ENCODE results near the gene EXOC6B.

Gene EXOC6B

DNA sequence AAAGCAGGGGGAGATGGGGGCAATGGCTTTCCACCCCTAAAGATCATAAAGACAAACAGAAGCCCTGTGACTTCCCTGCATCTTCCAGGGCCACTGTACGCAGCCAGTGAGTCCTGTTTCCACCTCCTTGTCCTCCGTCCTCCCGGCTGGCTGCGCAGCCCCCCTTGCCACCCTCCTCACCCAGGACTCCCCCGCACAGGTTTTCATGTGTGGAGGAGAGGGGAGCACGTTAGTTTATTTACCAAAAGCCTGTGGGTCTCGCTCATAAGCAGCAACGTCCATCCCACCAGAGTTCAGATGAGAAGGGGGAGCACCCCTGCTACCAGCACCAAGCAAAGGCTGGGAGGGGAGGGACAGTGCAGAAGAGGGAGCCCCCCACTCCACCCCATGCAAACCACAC lies 689.9 kb downstream of the EXOC6B start:
- no peaks in the 10 kb centered on the region for H3K9me2 ChIP-seq (replicated peaks; ENCODE audit: low read depth, low read length)
- no peaks in the 10 kb centered on the region for H3K27me3 ChIP-seq (ENCODE audit: insufficient read depth, low read length, poor library complexity, severe bottlenecking)
- H3F3A ChIP-seq (ENCODE audit: low read depth), result no peaks in the 10 kb centered on the region
- H3K4me1 ChIP-seq (ENCODE audit: insufficient read depth, low read length, poor library complexity, severe bottlenecking), result no peaks in the 10 kb centered on the region
- H3K9me3 ChIP-seq (ENCODE audit: insufficient read depth, low read depth, low read length), result no peaks in the 10 kb centered on the region
- no peaks in the 10 kb centered on the region for H4K20me1 ChIP-seq (ENCODE audit: insufficient read depth, low read length, poor library complexity, severe bottlenecking)
- no peak overlapping the region for H3K9ac ChIP-seq (ENCODE audit: low read depth, low read length, poor library complexity, severe bottlenecking)
- no peaks in the 10 kb centered on the region for H3K36me3 ChIP-seq (ENCODE audit: insufficient read depth, low read length)
- H3K4me3 ChIP-seq (ENCODE audit: low read length, poor library complexity, severe bottlenecking), result no peak overlapping the region
- H3K79me2 ChIP-seq (ENCODE audit: insufficient read depth, low read length), result no peaks in the 10 kb centered on the region
- H2AFZ ChIP-seq (ENCODE audit: low read length), result no peak overlapping the region
- H3K4me2 ChIP-seq (ENCODE audit: low read depth, low read length, poor library complexity, severe bottlenecking), result no peak overlapping the region
- no peak for TF ChIP-seq EZH2phosphoT487 (IDR thresholded peaks at IDR 0.05; ENCODE audit: borderline replicate concordance)
- no peak for TF ChIP-seq CTCF (conservative IDR thresholded peaks at IDR 0.05; ENCODE audit: low read length)

DNA sequence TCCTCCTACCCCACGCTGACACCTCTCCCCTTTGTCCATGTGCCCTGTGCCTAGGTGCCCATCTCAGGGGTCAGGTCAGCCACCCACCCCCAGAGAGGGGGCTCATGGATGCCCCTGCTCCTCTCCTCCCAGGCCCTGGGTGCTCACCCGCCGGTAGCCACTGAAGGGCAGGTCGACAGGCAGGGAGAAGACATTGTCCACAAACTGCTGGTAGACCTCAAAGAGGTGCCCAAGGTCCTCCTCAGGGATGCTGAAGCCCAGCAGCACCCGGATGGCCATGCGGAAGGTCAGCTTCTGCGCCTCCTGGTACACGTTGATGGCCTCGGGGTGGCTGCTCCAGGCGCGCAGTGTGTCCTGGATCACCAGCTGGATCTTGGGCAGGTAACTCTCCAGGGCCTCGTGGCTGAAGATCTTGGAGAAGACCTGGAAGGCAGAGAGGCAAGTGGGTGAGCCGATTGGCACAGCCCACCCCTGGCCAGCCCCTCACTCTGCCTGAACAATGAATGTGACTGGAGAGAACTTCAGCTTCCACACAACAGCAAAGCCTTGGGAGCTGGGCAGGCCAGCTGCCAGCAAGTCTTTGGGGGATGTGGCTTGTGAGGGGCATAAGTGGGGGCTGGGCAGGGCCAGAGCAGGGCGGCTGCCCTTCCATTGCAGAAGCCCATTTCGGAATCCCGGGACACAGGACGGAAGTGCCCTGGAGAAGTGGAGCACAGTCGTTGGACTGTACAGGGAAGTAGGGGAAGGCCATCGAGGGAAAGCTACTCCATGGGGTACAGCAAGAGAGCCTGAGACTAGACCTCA lies 690.6 kb downstream of the EXOC6B start:
- Histone ChIP-seq H4K20me1 (ENCODE audit: insufficient read depth, low read length, poor library complexity, severe bottlenecking) (no peaks in the 10 kb centered on the region), H3K9me2 (replicated peaks; ENCODE audit: low read depth, low read length) (no peaks in the 10 kb centered on the region), H3K36me3 (ENCODE audit: insufficient read depth, low read length) (no peaks in the 10 kb centered on the region), H3K4me3 (ENCODE audit: low read length, poor library complexity, severe bottlenecking) (no peak overlapping the region), H3F3A (ENCODE audit: low read depth) (no peaks in the 10 kb centered on the region), H3K79me2 (ENCODE audit: insufficient read depth, low read length) (no peaks in the 10 kb centered on the region), H3K9me3 (ENCODE audit: insufficient read depth, low read depth, low read length) (no peaks in the 10 kb centered on the region), H3K4me1 (ENCODE audit: insufficient read depth, low read length, poor library complexity, severe bottlenecking) (no peaks in the 10 kb centered on the region), H3K27me3 (ENCODE audit: insufficient read depth, low read length, poor library complexity, severe bottlenecking) (no peaks in the 10 kb centered on the region), H3K9ac (ENCODE audit: low read depth, low read length, poor library complexity, severe bottlenecking) (no peak overlapping the region), H3K4me2 (ENCODE audit: low read depth, low read length, poor library complexity, severe bottlenecking) (no peak overlapping the region), H2AFZ (ENCODE audit: low read length) (no peak overlapping the region)
- TF ChIP-seq EZH2phosphoT487 (IDR thresholded peaks at IDR 0.05; ENCODE audit: borderline replicate concordance) (no peak), CTCF (conservative IDR thresholded peaks at IDR 0.05; ENCODE audit: low read length) (no peak)

GRCh38 chr2:72134408-72134996 lies 691.3 kb downstream of the EXOC6B start:
- no peaks in the 10 kb centered on the region for H3K79me2 ChIP-seq (ENCODE audit: insufficient read depth, low read length)
- no peaks in the 10 kb centered on the region for H4K20me1 ChIP-seq (ENCODE audit: insufficient read depth, low read length, poor library complexity, severe bottlenecking)
- no peaks in the 10 kb centered on the region for H3K9me2 ChIP-seq (replicated peaks; ENCODE audit: low read depth, low read length)
- H3K36me3 ChIP-seq (ENCODE audit: insufficient read depth, low read length), result no peaks in the 10 kb centered on the region
- H3F3A ChIP-seq (ENCODE audit: low read depth), result no peaks in the 10 kb centered on the region
- no peaks in the 10 kb centered on the region for H3K4me1 ChIP-seq (ENCODE audit: insufficient read depth, low read length, poor library complexity, severe bottlenecking)
- H3K4me2 ChIP-seq (ENCODE audit: low read depth, low read length, poor library complexity, severe bottlenecking), result no peak overlapping the region
- no peaks in the 10 kb centered on the region for H3K9me3 ChIP-seq (ENCODE audit: insufficient read depth, low read depth, low read length)
- TF ChIP-seq CTCF (conservative IDR thresholded peaks at IDR 0.05; ENCODE audit: low read length), result no peak
- no peak overlapping the region for H3K9ac ChIP-seq (ENCODE audit: low read depth, low read length, poor library complexity, severe bottlenecking)
- H3K4me3 ChIP-seq (ENCODE audit: low read length, poor library complexity, severe bottlenecking), result no peak overlapping the region
- no peaks in the 10 kb centered on the region for H3K27me3 ChIP-seq (ENCODE audit: insufficient read depth, low read length, poor library complexity, severe bottlenecking)
- no peak overlapping the region for H2AFZ ChIP-seq (ENCODE audit: low read length)
